GM12872 (cell line): ENCODE measurements around the gene POLR2L.

ENCODE experiments used
- TF ChIP-seq, protein P1 (sequence below): IDR thresholded peaks from 3 replicates; pipeline ENCODE4 v1.5.1; 2011; ENCODE audit warnings: low read depth, mild to moderate bottlenecking, low read length, moderate library complexity; ENCODE audit not compliant: insufficient read depth

Gene POLR2L

DNA sequence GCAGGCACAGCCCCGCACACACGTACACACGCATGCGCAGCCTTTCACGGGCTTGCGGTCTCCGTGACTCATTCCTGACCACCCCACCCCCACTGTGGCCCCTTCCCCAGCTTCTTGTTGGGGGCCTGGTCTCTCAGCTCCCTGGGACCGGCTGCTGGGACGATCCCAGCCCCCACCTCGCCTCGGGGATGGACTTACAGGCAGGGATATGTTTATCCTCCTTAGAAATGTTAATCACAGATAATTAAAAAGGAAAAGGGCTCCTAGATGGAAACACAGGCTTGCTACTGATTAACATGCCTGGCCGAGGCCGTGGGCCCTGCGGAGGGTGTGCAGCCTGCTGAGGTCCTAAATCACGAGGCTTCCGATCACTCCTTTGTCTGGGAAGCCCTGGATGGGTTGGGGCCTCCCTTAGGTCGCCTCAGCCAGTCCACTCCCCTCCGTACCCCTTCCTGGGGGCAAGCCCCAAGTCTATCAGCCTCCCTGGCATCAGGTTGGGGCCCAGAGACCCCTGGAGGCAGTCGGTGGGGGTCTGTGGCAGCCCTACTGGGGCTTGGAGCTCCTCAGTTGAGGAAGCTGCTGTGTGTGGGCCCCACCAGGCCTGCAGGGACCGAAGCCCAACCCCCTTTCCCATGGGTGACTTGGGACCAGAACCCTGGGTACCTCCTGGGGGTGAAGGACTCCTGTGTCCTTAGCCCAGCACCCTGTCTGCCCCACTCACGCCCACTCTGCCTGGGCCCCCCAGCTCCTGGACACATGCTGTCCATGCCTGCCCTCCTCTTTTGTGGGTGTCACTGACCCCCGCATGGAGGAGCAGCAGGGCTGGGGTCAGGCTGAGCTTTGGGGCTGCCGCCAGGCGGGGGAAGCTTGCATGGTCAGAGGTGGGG is 20.9 kb upstream of the POLR2L start:
- TF ChIP-seq, protein P1, sequence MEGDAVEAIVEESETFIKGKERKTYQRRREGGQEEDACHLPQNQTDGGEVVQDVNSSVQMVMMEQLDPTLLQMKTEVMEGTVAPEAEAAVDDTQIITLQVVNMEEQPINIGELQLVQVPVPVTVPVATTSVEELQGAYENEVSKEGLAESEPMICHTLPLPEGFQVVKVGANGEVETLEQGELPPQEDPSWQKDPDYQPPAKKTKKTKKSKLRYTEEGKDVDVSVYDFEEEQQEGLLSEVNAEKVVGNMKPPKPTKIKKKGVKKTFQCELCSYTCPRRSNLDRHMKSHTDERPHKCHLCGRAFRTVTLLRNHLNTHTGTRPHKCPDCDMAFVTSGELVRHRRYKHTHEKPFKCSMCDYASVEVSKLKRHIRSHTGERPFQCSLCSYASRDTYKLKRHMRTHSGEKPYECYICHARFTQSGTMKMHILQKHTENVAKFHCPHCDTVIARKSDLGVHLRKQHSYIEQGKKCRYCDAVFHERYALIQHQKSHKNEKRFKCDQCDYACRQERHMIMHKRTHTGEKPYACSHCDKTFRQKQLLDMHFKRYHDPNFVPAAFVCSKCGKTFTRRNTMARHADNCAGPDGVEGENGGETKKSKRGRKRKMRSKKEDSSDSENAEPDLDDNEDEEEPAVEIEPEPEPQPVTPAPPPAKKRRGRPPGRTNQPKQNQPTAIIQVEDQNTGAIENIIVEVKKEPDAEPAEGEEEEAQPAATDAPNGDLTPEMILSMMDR = no peak

DNA sequence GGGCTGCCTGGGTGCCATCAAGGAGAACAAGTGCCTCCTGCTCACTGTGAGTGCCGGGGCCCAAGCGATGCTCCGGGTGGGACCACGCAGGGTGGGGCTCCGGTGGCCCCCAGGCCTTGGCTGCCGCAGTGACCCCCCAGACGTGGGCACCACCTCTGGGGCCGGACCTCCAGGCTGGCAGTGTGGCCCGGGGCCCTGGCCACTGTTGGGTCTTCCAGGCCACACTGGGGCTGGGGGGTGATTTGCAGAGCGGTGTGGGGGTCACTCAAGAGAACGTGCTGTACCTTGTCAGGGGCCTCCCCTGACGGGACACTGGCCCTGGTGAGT is 20.3 kb upstream of the POLR2L start:
- TF ChIP-seq, protein P1 = no peak

DNA sequence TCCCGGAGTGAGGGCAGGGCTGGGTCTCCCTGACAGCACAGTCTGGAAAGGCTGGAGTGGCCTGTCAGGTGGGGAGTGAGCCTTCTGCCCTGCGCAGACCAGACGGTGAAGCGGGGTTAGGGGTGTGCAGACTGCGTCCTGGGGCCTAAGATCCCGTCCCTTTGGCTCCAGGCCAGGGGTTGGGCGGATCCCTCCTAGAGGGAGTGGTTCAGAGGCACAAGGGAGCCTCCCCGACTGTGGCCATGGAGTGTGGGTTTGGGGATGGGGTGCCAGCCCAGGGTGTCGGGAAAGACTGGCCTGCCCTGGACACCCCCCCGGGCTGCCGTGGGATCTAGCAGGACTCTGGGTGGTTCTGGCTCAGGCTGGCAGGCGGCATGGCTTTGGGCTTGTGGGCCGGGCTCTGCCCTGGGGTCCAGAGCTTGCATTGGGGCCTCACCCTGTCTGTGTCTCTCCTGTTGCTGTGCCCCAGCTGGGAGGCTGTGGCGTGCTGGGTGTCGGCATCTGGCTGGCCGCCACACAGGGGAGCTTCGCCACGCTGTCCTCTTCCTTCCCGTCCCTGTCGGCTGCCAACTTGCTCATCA is 19.8 kb upstream of the POLR2L start:
- TF ChIP-seq, protein P1 = no peak

DNA sequence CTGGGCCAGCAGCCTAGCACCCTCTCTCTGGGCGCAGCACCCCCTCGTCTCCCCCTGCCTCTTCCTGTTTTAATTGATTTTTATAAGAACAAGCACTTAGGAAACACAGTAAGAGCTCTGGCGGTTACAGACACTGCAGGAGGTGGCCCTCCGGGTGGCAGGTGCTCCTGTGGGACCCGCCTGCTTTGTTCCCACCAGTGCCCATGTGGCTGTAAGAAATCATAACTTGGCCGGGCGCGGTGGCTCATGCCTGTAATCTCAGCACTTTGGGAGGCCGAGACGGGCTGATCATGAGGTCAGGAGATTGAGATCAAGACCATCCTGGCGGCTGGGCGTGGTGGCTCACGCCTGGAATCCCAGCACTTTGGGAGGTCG is 18.8 kb upstream of the POLR2L start:
- TF ChIP-seq, protein P1 = no peak

DNA sequence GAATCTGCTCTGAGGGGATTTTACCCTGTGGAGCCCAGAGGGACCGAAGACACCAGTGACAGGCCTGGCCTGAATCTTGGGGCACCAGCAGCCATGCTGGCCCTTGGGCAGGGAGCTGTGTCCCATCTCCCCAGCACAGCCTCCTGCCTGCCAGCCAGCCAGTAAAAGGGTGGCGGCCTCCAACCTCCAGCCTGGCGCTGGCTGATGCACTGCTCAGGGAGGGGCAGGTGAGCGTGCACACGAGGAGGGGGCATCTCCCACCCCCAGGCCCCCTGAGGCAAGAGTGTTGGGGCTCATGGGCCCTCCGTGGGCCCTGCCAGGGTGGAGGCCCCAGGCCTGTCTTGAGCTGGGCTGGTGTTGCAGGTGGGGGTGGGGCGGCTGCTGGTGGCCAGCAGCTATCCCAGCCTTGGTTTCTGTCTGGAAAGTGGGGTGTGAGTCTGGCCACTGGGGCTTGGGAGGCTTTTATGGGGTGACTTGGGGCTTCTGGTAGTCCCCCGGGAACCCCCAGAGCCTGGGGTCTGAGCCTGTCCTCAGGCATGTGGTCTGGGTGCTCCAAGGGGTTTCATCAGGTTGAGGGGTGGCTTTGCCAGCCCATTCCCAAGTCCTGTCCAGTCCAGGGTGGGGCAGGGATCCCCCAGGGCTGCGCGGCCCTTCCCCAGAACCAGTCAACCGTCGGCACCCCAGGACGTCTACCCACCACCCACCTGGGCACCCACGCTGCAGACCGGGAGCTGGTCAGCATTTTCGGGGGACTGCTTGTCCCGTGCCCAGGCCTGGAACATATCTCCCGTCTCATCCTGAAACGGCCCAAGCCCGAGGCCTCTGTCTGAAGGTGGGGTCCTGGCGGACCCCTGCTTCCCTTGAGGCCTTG is 18.1 kb upstream of the POLR2L start:
- TF ChIP-seq, protein P1 = no peak

DNA sequence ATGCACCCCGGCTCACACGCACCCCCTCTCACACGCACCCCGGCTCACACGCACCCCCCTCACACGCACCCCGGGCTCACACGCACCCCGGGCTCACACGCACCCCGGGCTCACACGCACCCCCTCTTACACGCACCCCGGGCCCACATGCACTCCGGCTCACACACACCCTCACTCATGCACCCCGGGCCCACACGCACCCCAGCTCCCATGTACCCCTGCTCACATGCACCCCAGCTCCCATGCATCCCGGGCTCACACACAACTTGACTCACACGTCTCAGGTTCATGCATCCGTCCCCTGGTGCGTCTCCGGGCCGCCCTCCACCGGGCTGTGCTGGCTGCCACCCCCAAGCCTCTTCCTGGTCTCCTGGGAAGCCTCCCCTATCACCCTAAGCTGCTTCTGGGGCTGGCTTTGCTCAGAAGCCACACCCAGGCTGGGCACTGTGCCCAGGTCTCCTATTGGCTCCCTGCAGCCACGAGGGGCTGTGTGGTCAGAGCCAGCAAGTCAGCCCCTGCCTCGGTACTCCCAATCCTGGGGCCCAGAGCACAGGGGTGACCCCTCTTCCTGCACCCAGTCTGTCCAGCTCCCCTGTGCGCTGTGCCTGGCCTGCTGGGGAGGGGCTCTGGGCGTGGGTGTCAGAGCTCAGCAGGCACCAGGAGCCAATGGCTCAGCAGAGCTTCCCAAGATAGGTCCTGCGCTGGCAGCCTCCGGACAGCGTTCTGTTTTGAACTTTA is 17.2 kb upstream of the POLR2L start:
- TF ChIP-seq, protein P1 = no peak
